ENCODE data around the gene GNA12. TPM values are rescaled to one million over a fixed set of nuclear protein-coding genes. Genes with fewer than 3 reads are reported as not detected.

Gene GNA12
- total RNA-seq, 3 donors from 2014 or later (not counting 1 experiment from before 2014, with no cell fraction given) = 12.6 to 20.2 (median 19.5) TPM

DNA sequence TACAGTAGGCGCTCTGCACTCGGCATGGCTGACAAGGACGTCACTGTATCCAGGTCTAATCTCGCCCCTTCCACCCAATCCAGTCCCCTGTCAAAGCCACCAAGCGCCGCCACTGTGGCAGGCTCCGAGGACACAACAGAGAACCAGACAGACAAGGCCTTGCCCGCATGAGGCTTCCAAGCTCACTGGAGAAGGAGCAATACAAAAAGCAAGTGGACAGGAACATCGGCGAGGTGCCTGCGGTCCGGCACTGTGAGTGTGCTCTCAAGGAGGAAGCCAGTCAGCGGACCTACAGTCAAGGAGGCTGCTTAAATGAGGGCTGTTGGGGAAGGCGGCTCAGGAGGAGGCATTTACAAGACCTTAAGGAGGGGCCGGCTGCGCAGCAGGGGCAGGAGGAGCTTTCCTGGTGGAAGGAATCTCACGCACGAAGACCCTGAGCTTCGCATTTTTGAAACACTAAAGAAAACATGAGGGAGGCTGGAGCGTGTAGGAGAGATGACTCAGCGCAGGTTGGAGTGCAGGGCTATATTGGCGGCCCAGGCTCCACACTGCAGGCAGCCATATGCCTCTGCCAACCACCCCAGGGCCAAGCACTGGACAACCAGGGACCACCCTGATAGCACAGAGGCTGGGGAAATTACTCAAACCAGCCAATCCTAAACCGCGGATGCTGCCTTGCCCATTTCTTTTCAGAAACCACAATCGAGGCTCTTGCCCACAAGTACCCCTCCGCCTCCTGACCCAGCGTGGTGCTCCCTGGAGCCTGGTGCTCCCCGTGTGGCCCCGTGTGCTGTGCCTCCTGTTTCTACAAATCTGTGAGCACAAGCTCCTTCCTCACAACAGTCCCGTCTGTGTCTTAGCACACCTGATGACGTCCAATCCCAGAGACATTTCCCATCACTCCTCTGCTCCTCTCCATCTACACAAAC lies 28.9 kb downstream of the GNA12 start:
- no peaks in the 10 kb centered on the region for H3K36me3 ChIP-seq (ENCODE audit: control insufficient read depth, insufficient read depth, low read length)
- H3K27ac Mint-ChIP-seq = no peak overlapping the region
- TF ChIP-seq, protein P1, sequence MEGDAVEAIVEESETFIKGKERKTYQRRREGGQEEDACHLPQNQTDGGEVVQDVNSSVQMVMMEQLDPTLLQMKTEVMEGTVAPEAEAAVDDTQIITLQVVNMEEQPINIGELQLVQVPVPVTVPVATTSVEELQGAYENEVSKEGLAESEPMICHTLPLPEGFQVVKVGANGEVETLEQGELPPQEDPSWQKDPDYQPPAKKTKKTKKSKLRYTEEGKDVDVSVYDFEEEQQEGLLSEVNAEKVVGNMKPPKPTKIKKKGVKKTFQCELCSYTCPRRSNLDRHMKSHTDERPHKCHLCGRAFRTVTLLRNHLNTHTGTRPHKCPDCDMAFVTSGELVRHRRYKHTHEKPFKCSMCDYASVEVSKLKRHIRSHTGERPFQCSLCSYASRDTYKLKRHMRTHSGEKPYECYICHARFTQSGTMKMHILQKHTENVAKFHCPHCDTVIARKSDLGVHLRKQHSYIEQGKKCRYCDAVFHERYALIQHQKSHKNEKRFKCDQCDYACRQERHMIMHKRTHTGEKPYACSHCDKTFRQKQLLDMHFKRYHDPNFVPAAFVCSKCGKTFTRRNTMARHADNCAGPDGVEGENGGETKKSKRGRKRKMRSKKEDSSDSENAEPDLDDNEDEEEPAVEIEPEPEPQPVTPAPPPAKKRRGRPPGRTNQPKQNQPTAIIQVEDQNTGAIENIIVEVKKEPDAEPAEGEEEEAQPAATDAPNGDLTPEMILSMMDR (IDR thresholded peaks at IDR 0.05) = no peak
- H3K4me1 ChIP-seq (ENCODE audit: control insufficient read depth, insufficient read depth, low read length) = no peaks in the 10 kb centered on the region
- H3K4me1 Mint-ChIP-seq = peaks cover 13 to 15% of the 10 kb centered on the region in 2 donors
- intact Hi-C loops (cut with micrococcal nuclease) = no loop called here
- H3K27me3 ChIP-seq (ENCODE audit: control insufficient read depth, insufficient read depth, low read length) = no peaks in the 10 kb centered on the region
- no peak for ATAC-seq
- no peaks in the 10 kb centered on the region for H3K36me3 Mint-ChIP-seq
- no peak for DNase-seq
- no peak overlapping the region for H3K27ac ChIP-seq (ENCODE audit: low read length)
- WGBS (ENCODE audit: insufficient coverage) = 93% methylated on average over 31 of the region's 31 CpGs
- H3K27me3 Mint-ChIP-seq (ENCODE audit: low read depth in 2 of 2) = no peaks in the 10 kb centered on the region
- no peaks in the 10 kb centered on the region for H3K9me3 ChIP-seq (ENCODE audit: control insufficient read depth, insufficient read depth, low read length)
- H3K4me3 ChIP-seq (ENCODE audit: low read length) = no peak overlapping the region
- no peaks in the 10 kb centered on the region for H3K9me3 Mint-ChIP-seq
- H3K4me3 Mint-ChIP-seq = no peak overlapping the region

GRCh38 chr7:2814186-2814945 lies 29.7 kb downstream of the GNA12 start:
- Mint-ChIP-seq H3K4me1 (peaks cover 13 to 15% of the 10 kb centered on the region in 2 donors), H3K27ac (no peak overlapping the region), H3K36me3 (no peaks in the 10 kb centered on the region), H3K9me3 (no peaks in the 10 kb centered on the region), H3K4me3 (no peak overlapping the region), H3K27me3 (ENCODE audit: low read depth in 2 of 2) (no peaks in the 10 kb centered on the region)
- no peaks in the 10 kb centered on the region for H3K36me3 ChIP-seq (ENCODE audit: control insufficient read depth, insufficient read depth, low read length)
- intact Hi-C loops (cut with micrococcal nuclease) = no loop called here
- DNase-seq (no peak), ATAC-seq (no peak)
- H3K4me3 ChIP-seq (ENCODE audit: low read length) = no peak overlapping the region
- H3K27me3 ChIP-seq (ENCODE audit: control insufficient read depth, insufficient read depth, low read length) = no peaks in the 10 kb centered on the region
- H3K4me1 ChIP-seq (ENCODE audit: control insufficient read depth, insufficient read depth, low read length) = no peaks in the 10 kb centered on the region
- TF ChIP-seq, protein P1 (IDR thresholded peaks at IDR 0.05) = no peak
- no peak overlapping the region for H3K27ac ChIP-seq (ENCODE audit: low read length)
- 95% methylated on average over 16 of the region's 16 CpGs for WGBS (ENCODE audit: insufficient coverage)
- H3K9me3 ChIP-seq (ENCODE audit: control insufficient read depth, insufficient read depth, low read length) = no peaks in the 10 kb centered on the region

DNA sequence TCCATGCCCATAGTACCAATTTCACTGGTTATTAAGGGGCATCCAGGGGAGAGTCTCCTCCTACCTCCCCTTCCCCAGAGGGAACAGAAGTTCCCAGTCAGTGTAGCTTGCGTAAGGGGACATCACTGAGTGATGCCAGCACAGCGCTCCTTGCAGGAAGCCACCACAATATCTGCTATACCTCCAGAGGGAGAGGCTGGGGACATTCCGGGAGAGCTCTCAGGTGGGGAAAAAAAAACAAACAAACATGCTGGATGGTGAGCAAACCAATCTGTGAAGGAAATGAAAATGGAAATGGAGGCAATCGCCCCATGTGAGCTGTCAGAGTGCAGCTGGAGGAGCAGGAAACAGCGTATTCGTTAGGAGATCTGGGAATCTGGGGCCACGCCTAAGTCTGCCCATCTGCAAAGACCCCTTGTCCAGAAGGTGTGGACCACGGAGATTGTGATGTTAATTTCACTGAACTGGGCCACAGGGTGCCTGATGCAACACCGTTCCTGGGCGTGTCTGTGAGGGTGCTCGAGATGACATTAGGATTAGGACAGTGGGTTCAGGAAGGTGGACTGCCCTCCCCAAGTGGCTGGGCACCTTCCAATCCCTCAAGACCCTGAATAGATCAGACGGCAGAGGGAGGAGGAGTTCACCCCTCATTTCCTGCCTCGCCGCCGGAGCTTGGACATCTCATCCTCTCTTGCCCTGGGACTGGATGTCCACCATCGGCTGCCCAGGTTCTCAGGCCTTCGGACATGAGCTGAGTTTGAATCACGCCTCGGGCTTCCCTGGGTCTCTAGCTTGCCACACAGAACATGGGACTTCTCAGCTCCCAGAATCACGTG lies 30.5 kb downstream of the GNA12 start:
- WGBS (ENCODE audit: insufficient coverage) = 97% methylated on average over 19 of the region's 20 CpGs
- no peaks in the 10 kb centered on the region for H3K9me3 Mint-ChIP-seq
- DNase-seq (no peak), ATAC-seq (no peak)
- H3K4me3 Mint-ChIP-seq = no peak overlapping the region
- H3K27me3 ChIP-seq (ENCODE audit: control insufficient read depth, insufficient read depth, low read length) = no peaks in the 10 kb centered on the region
- H3K4me1 Mint-ChIP-seq = peaks cover 20 to 22% of the 10 kb centered on the region in 2 donors
- H3K27ac Mint-ChIP-seq = no peak overlapping the region
- intact Hi-C loops (cut with micrococcal nuclease) = no loop called here
- peaks cover 2% of the 10 kb centered on the region for H3K4me1 ChIP-seq (ENCODE audit: control insufficient read depth, insufficient read depth, low read length)
- no peaks in the 10 kb centered on the region for H3K9me3 ChIP-seq (ENCODE audit: control insufficient read depth, insufficient read depth, low read length)
- no peak overlapping the region for H3K27ac ChIP-seq (ENCODE audit: low read length)
- TF ChIP-seq, protein P1 (IDR thresholded peaks at IDR 0.05) = no peak
- no peaks in the 10 kb centered on the region for H3K27me3 Mint-ChIP-seq (ENCODE audit: low read depth in 2 of 2)
- no peaks in the 10 kb centered on the region for H3K36me3 ChIP-seq (ENCODE audit: control insufficient read depth, insufficient read depth, low read length)
- H3K36me3 Mint-ChIP-seq = no peaks in the 10 kb centered on the region
- no peak overlapping the region for H3K4me3 ChIP-seq (ENCODE audit: low read length)

All from natural killer cell (primary cell).